ENCODE results near the gene RNF126.

- TF ChIP-seq ELF4 (IDR thresholded peaks at IDR 0.05) (no peak), SUZ12 (IDR thresholded peaks at IDR 0.05) (no peak), FOXA1 (IDR thresholded peaks at IDR 0.05) (no peak), TARDBP (IDR thresholded peaks at IDR 0.05) (no peak), BHLHE40 (IDR thresholded peaks at IDR 0.05; ENCODE audit: borderline replicate concordance) (no peak), NFRKB (IDR thresholded peaks at IDR 0.05) (no peak), FOXM1 (IDR thresholded peaks at IDR 0.05; ENCODE audit: borderline replicate concordance) (no peak), ARNT (IDR thresholded peaks at IDR 0.05) (no peak), FOXK2 (IDR thresholded peaks at IDR 0.05) (no peak), ZNF384 (IDR thresholded peaks at IDR 0.05) (no peak), PKNOX1 (IDR thresholded peaks at IDR 0.05) (no peak), LEF1 (IDR thresholded peaks at IDR 0.05; ENCODE audit: borderline replicate concordance) (no peak)
Observed at GRCh38 chr19:641702-642101, 21.3 kb downstream of the RNF126 start.
